Activated CD4-positive, alpha-beta T cell treated with anti-CD3 and anti-CD28 coated beads, Interleukin-2, amount 50 U/mL, for 1 hour (primary cell): ENCODE measurements around the gene MVD.

Source experiments
- DNase-seq: peaks from one replicate; pipeline ENCODE4 v3.0.0-alpha.2; 2020

Gene MVD, protein sequence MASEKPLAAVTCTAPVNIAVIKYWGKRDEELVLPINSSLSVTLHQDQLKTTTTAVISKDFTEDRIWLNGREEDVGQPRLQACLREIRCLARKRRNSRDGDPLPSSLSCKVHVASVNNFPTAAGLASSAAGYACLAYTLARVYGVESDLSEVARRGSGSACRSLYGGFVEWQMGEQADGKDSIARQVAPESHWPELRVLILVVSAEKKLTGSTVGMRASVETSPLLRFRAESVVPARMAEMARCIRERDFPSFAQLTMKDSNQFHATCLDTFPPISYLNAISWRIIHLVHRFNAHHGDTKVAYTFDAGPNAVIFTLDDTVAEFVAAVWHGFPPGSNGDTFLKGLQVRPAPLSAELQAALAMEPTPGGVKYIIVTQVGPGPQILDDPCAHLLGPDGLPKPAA

DNA sequence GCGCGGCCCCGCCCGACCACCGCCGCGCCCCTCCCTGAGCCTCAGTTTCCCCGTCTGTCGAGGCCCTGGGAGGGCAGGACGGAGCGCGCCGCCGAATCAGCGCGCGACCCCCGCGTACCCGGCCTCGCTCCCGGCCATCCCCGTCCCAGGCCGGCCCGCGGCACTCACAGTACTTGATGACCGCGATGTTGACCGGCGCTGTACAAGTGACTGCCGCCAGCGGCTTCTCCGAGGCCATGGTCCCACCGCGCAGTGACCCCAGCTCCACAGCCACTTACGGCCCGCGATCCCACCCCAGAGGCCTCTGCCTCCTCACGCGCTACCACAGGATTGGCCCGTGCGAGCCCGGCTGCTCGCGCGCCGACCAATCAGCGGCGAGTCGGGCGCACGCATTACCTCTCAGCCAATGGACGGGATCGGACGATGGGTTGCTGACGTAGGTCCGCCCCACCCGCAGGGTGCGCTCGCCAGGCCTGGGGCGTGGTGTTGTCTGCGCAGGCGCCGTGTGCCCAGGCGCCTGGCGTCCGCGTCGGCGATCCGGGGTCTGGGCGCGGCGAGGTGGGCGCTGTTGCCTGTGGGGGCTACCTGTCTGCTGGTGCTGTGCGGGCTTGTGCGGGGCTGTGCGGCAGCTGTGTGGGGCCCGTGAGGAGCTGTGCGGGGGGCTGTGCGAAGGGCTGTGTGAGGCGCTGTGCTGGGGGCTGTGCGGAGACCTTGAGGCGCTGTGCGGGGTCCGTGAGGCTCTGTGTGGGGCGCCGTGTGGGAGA, at the start of gene MVD:
MVD (minus strand) TSS at position 249 of the 764 bp plus-strand sequence; CDS start at position 238, 11 bp downstream.
- peak; percentile 94 for DNase-seq

GRCh38 chr16:88712362-88712979, 49.6 kb upstream of the MVD start:
- no peak for DNase-seq

GRCh38 chr16:88711750-88712340, 49.0 kb upstream of the MVD start:
- DNase-seq = no peak

- no peak for DNase-seq
Observed at GRCh38 chr16:88710556-88710955, 47.7 kb upstream of the MVD start.

DNA sequence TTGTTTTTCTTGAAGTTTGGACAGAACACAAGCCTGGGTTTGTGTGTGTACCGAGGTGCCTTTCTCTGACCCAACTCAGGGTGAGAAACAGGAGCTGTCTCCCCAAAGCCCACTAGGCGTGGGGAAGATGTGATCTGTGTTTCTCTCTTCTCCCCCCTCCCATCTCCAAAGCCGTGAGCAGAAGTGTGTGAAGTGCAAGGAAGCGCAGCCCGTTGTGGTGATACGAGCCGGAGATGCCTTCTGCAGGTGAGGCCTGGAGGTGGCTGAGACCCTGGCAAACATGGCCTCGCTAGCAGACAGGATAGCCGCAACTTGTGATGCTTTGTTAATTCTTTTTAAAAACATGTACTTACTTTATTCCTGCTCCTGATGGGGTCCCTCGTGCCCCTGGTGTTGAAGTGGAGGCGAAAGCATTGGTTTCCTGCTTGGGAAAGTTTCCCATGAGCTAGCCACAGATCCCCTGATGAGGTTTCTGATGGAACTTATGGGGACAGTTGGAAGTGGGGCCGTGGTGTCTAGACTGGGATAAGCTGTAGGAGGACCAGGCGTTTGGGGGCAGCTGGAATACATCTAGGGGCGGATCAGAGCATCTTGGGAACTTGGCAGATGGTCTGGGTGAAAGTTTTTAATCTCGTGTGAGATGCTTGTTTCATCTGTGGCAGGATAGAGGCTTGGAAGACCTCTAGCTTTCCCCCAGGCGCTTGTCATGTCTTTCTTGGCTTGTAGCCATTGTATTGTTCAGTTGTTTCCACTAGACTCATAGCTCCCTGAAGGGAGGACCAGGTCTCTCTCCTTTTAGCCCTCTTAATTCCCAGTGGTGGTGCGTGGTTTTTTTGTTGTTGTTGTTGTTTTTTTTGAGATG, 44.3 kb upstream of the MVD start:
- no peak for DNase-seq

DNA sequence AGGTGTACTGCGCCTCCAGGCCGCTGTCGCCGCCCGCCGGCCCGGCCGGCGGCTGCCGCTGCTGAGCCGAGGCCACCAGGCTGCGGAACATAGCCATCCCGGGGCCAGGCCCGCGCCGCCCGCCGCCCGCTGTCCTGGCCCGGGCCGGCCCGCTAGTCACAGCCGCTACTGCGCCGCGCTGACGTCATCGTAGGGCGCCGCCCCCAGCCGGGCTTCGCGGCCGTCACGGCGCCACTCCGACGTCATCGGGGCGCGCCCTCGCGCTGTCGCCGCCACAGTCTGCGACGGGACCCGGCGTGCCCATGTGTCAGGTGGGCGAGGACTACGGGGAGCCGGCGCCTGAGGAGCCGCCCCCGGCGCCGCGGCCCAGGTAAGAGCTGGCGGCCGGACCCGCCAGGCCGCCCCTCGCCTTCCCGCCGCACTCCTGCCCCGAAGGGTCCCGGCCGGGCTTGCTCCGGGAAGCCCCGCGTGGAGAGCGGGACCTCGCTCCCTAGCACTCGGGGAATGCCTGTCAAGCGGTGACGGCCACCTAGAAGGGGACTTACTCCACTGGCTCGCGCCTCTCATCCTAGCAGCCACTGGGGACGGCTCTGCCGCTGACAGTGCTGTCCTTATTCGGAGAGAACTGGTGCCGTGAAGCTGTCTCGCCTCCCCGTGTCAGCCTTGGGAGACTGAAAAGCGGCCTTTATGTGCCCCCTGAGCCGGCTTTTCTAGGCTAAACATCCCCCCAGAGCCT, 43.5 kb upstream of the MVD start, which contains the start of the genes CTU2 and RNF166:
CTU2 (plus strand) TSS at position 275 of the 736 bp plus-strand sequence; CDS start at position 303, 28 bp downstream.
RNF166 (minus strand) TSS at position 180 of the 736 bp plus-strand sequence; CDS start at position 97, 83 bp downstream.
- peak; percentile 91 for DNase-seq

- peak; percentile 11 for DNase-seq
Observed at GRCh38 chr16:88705801-88706228, 42.9 kb upstream of the MVD start.

DNA sequence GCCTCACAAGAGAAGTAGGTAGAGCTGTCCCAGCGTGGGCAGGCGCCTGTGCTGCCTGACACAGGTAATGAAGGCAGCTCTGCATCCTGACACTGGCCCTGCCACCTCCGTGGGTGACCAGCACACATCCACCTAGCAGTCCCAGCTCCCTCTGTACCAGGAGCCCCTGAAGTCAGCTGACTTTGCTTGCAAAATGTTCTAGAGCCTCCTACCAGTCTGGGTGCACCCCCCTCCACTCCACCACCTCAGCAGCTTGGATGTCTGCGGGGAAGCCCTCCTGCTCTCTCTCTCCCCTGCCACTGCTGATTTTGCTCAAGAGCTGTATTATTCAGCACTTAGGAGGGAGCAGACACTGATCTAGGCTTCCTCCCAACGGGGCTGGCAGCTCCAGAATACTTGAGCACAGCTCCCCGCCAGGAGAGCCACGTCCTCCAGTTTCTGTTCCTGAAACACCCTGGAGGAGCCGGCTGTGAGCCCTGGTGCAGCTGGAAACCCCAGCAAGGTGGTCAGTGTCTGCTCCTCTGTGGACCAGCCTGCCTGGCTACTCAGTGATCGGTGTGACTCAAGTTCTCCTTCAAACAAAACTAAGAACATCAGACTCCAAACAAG, 42.3 kb upstream of the MVD start:
- peak; percentile 43 for DNase-seq

DNA sequence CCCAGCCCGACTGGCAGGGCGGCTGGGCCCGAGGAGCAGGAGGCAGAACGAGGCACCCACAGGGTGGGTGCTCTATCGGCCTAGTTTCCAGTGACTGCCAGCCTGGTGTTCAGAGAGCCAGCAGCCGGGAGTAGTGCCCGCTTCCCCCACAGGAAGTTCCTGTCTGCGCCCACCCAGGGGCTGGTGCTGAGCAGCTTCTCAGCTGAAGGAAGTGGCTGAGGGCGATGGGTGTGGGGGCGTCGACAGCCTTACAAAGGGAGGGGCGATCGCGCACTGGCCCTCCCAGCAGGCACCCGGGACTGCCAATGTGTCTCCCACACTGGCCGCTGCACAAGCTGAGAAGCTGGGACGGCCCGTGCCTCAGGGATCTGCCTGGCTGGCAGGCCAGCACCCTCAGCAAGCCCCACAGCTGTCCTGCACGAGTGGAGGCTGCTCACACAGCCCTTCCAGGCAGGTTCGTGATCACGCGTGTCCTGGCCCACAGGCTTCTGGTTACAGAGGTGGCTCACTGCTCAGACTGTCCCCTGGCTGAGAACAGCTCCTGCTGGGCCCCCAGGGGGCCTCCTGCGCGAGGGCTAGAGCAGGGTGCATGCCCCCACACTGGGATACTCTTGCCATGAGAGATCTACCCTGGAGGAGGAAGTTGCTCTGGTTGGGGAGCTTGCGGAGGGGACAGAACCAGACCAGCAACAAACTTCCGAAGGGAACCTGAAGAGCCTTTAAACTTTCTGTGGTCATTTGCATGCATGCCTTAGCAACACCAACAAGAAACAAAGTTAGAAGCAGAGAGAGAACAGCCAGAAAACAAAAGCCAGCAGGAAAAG, 40.8 kb upstream of the MVD start:
- peak; percentile 64 for DNase-seq

GRCh38 chr16:88702371-88703210, 39.7 kb upstream of the MVD start:
- no peak for DNase-seq

DNA sequence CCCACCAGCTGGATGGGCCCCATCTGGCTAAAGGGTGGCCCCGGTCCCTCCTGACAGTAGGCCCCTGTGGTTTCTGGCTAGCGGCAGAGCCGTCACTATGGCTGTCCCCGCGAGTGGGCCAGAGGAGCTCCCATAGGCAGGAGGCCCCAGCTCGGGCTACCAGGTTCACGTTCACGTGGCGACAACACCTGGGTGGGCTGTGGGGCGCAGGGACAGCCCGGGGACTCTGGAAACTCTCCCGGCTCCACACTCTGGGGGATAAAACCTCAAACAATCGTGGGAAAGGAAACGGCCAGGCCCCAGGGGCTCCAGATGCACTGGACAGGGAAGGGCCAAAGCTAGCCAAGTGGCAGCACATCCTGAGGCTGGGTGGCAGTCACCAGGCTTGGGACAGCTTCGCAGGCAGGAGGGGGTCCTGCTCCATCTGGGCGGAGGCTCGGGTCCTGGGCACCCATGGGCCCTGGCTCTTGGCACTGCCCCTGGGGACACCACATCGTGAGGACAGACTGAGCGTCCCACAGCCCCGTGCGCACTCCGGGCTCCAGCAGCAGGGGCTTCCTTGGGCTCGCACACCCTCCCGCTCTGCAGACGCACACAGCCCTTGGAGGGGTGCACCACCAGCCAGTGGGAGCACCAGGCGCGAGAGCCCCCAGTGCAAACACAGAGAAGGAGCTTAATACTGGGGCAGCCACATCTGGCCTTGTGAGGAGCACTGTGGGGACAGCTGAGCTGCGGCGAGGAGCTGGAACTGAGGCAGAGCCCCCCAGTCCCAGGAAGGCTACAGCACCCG, 38.9 kb upstream of the MVD start:
- peak; percentile 12 for DNase-seq

DNA sequence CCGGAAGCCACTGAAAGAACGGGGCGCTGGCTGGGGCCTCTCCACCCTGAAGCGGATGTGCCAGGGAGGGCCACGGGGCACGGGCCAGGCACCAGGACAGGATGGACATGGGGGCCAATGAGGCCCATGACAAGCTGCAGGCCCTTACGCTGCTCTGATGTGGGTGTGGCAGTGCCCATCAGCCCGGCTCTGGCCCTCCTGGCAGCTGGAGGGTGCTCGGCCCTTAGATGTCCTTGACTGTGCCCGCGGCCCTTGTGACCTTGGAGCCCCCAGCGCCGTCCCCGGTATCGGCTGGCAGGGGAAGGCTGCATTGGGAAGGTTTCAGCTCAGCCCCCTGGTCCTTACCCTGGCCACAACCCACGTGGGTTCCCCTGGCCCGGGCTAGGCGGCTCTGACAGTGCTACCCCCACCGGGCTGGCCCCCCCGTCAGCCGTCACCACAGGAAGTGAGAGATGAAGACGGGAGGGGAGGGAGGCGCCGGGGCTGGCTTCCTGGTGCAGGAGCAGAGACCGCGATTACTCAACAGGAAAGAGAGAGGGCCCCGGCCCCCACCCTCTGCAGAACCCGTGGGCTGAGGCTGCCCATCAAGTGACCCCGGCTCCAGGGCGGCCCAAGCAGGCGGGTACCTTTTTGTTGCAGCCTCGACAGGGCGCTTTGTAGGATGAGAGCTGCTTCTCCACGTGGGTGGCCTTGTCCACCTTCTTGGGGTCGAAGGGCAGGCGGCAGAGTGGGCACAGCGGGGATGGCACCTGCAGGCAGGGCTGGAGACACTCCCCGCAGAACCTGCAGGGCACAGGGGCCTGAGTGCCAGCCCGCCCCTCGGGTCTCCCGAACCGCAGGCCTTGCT, 38.0 kb upstream of the MVD start:
- peak; percentile 95 for DNase-seq

- no peak for DNase-seq
Observed at GRCh38 chr16:88700322-88700635, 37.4 kb upstream of the MVD start.

DNA sequence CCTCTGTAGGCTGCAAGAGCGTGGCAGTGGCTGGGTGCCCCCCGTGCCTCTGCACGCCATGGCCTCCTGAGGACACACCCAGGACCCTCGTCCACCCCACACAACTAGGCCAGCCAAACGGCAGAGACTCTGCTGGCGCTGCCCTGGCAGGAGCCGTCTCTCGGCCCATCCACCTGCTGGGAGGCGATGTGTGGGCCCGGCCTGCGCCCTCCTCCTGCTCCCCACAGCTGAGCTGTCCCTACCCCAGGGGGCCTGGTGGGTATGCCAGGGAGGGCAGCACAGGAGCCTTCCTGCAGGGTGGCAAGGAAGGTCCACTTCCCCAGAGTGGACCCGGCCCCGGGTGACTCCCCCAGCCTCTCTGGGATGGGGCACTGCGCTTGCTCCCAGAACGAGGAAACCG, 36.3 kb upstream of the MVD start:
- DNase-seq = no peak

DNA sequence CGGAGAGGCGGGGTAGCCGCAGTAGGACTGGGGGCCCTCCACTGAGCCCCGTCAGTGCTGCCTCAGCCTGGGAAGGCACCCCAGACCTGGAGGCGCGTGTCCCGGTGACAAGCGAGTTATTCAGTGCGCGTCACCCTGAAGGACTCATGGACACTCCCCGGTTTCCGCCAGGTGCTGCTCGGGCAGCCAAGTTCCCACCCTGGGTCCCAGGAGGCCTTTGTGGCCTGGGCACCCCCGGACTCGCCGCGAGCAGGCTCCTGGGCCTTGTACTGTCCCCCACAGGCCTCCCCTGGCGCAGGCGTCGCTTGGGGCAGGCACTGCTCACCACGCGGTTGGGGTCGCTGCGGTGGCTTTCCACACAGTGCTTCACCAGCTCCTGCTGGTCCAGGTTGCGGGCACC, 35.8 kb upstream of the MVD start:
- DNase-seq = no peak

GRCh38 chr16:88697831-88698615, 35.1 kb upstream of the MVD start:
- peak; percentile 22 for DNase-seq
